ENCODE results near the gene SPATS2L.

The SPATS2L gene

GRCh38 chr2:200338692-200339091 lies 32.2 kb downstream of the SPATS2L start:
- Histone ChIP-seq H3K9ac (ENCODE audit: low read length) (no peak overlapping the region), H4K20me1 (ENCODE audit: low read depth, low read length) (no peaks in the 10 kb centered on the region), H3F3A (ENCODE audit: insufficient read depth) (no peaks in the 10 kb centered on the region), H3K4me3 (ENCODE audit: insufficient read depth, low read length, poor library complexity, severe bottlenecking) (no peak overlapping the region), H3K9me3 (ENCODE audit: insufficient read depth, low read length) (no peaks in the 10 kb centered on the region), H3K79me2 (ENCODE audit: insufficient read depth, low read length) (no peaks in the 10 kb centered on the region), H2AFZ (ENCODE audit: low read depth, low read length, severe bottlenecking) (no peak overlapping the region), H3K4me2 (ENCODE audit: low read depth, low read length, poor library complexity, severe bottlenecking) (no peak overlapping the region), H3K36me3 (ENCODE audit: low read length) (no peaks in the 10 kb centered on the region), H3K9me2 (replicated peaks; ENCODE audit: insufficient read depth, low read length) (no peaks in the 10 kb centered on the region), H3K27me3 (ENCODE audit: low read length) (no peaks in the 10 kb centered on the region), H3K27ac (ENCODE audit: low read depth, low read length) (no peak overlapping the region)
- TF ChIP-seq EZH2phosphoT487 (conservative IDR thresholded peaks at IDR 0.05; ENCODE audit: low read length) = no peak
- TF ChIP-seq CTCF (IDR thresholded peaks at IDR 0.05; ENCODE audit: insufficient read depth, low read length, poor library complexity, severe bottlenecking) = no peak

DNA sequence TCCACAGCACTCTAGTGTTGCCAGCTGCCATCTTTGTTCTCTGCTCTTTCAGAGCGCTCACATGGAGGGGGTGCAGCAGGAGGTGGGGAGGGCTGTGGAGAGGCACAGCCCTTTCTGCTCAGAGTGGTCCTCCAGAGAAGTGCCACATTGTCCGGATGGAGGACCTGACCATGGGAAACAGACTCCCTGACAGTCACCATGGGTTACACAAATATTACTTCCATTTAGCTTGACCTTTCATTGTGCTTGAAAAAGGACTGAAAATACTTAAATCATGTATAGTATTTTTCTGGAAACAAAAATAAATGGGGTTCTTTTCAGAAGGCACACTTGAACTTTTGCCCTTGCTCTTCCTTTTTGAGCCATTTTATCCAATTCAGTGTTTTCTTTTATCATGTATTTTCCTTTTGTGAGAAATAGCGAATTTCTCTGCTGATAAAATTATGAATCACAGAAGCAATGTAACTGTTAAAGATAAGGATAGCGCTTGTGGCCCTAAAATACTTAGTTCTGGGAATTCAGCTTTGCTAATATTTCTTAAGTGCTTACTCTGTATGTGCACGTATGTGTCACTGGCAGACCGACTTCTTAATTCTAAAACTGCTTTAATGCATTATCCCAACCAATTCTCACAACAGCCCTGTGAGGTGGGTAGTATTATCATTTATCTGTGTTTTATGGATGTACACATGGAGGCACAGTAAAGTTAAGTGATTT lies 34.2 kb downstream of the SPATS2L start:
- TF ChIP-seq EZH2phosphoT487 (conservative IDR thresholded peaks at IDR 0.05; ENCODE audit: low read length) = no peak
- TF ChIP-seq CTCF (IDR thresholded peaks at IDR 0.05; ENCODE audit: insufficient read depth, low read length, poor library complexity, severe bottlenecking) = no peak
- no peaks in the 10 kb centered on the region for H3K36me3 ChIP-seq (ENCODE audit: low read length)
- H2AFZ ChIP-seq (ENCODE audit: low read depth, low read length, severe bottlenecking) = no peak overlapping the region
- H3K27me3 ChIP-seq (ENCODE audit: low read length) = no peaks in the 10 kb centered on the region
- H3K9me2 ChIP-seq (replicated peaks; ENCODE audit: insufficient read depth, low read length) = no peaks in the 10 kb centered on the region
- no peaks in the 10 kb centered on the region for H3K9me3 ChIP-seq (ENCODE audit: insufficient read depth, low read length)
- no peak overlapping the region for H3K4me2 ChIP-seq (ENCODE audit: low read depth, low read length, poor library complexity, severe bottlenecking)
- no peaks in the 10 kb centered on the region for H3K79me2 ChIP-seq (ENCODE audit: insufficient read depth, low read length)
- no peak overlapping the region for H3K9ac ChIP-seq (ENCODE audit: low read length)
- no peaks in the 10 kb centered on the region for H4K20me1 ChIP-seq (ENCODE audit: low read depth, low read length)
- no peaks in the 10 kb centered on the region for H3F3A ChIP-seq (ENCODE audit: insufficient read depth)
- no peak overlapping the region for H3K4me3 ChIP-seq (ENCODE audit: insufficient read depth, low read length, poor library complexity, severe bottlenecking)
- no peak overlapping the region for H3K27ac ChIP-seq (ENCODE audit: low read depth, low read length)

GRCh38 chr2:200341376-200341775 lies 34.9 kb downstream of the SPATS2L start:
- Histone ChIP-seq H3K9me2 (replicated peaks; ENCODE audit: insufficient read depth, low read length) (no peaks in the 10 kb centered on the region), H3K4me3 (ENCODE audit: insufficient read depth, low read length, poor library complexity, severe bottlenecking) (no peak overlapping the region), H4K20me1 (ENCODE audit: low read depth, low read length) (no peaks in the 10 kb centered on the region), H3K27ac (ENCODE audit: low read depth, low read length) (no peak overlapping the region), H3K36me3 (ENCODE audit: low read length) (no peaks in the 10 kb centered on the region), H3K4me2 (ENCODE audit: low read depth, low read length, poor library complexity, severe bottlenecking) (no peak overlapping the region), H3K9me3 (ENCODE audit: insufficient read depth, low read length) (no peaks in the 10 kb centered on the region), H3K27me3 (ENCODE audit: low read length) (no peaks in the 10 kb centered on the region), H3K9ac (ENCODE audit: low read length) (no peak overlapping the region), H3K79me2 (ENCODE audit: insufficient read depth, low read length) (no peaks in the 10 kb centered on the region), H2AFZ (ENCODE audit: low read depth, low read length, severe bottlenecking) (no peak overlapping the region), H3F3A (ENCODE audit: insufficient read depth) (no peaks in the 10 kb centered on the region)
- TF ChIP-seq CTCF (IDR thresholded peaks at IDR 0.05; ENCODE audit: insufficient read depth, low read length, poor library complexity, severe bottlenecking) = no peak
